ENCODE data around the gene FANK1. TPM values are rescaled to one million over a fixed set of nuclear protein-coding genes. Genes with fewer than 3 reads are reported as not detected.

Gene FANK1
- total and polyA plus RNA-seq, 4 donors: 1.3 to 6.1 (median 1.9) TPM

- Histone ChIP-seq H3K4me3 (ENCODE audit: low read length in 2 of 2) (no peak overlapping the region), H3K27me3 (ENCODE audit: control insufficient read depth in 1 of 2, insufficient read depth in 2 of 2, low read length in 1 of 2) (no peaks in the 10 kb centered on the region), H3K36me3 (ENCODE audit: control insufficient read depth in 1 of 2, insufficient read depth in 2 of 2, low read length in 1 of 2) (no peaks in the 10 kb centered on the region), H3K27ac (ENCODE audit: low read depth in 1 of 2, low read length in 2 of 2) (no peak overlapping the region), H3K9me3 (ENCODE audit: control insufficient read depth, low read length) (no peaks in the 10 kb centered on the region), H3K4me1 (ENCODE audit: control insufficient read depth in 1 of 2, insufficient read depth in 2 of 2, low read length in 2 of 2) (no peaks in the 10 kb centered on the region)
- ATAC-seq (ENCODE audit: low FRiP score): no peak
- no peak for DNase-seq
- intact Hi-C loops (cut with DNase I): no loop called here
- 71% methylated on average over 5 of the region's 5 CpGs for WGBS, 2 donors
These were observed 126.5 kb downstream of the FANK1 start for GRCh38 chr10:126022841-126023240.

- no peak for ATAC-seq (ENCODE audit: low FRiP score)
- intact Hi-C loops (cut with DNase I): no loop called here
These were observed 131.3 kb downstream of the FANK1 start for GRCh38 chr10:126027692-126028091.

GRCh38 chr10:126029999-126030398, 133.6 kb downstream of the FANK1 start:
- intact Hi-C loops (cut with DNase I): no loop called here

More at GRCh38 chr10:126027692-126028091, 131.3 kb downstream of the FANK1 start:
- H3K27me3 ChIP-seq (ENCODE audit: control insufficient read depth in 1 of 2, insufficient read depth in 2 of 2, low read length in 1 of 2): no peaks in the 10 kb centered on the region
- no peak for DNase-seq
- no peaks in the 10 kb centered on the region for H3K36me3 ChIP-seq (ENCODE audit: control insufficient read depth in 1 of 2, insufficient read depth in 2 of 2, low read length in 1 of 2)
- H3K9me3 ChIP-seq (ENCODE audit: control insufficient read depth, low read length): no peaks in the 10 kb centered on the region
- no peak overlapping the region for H3K4me3 ChIP-seq (ENCODE audit: low read length in 2 of 2)
- 97 to 100% methylated on average over 1 of the region's 1 CpG for WGBS, 2 donors
- H3K27ac ChIP-seq (ENCODE audit: low read depth in 1 of 2, low read length in 2 of 2): no peak overlapping the region
- no peaks in the 10 kb centered on the region for H3K4me1 ChIP-seq (ENCODE audit: control insufficient read depth in 1 of 2, insufficient read depth in 2 of 2, low read length in 2 of 2)

GRCh38 chr10:126034586-126034985, 138.2 kb downstream of the FANK1 start:
- H3K9me3 ChIP-seq (ENCODE audit: control insufficient read depth, low read length): no peaks in the 10 kb centered on the region
- no peak for ATAC-seq (ENCODE audit: low FRiP score)
- H3K27me3 ChIP-seq (ENCODE audit: control insufficient read depth in 1 of 2, insufficient read depth in 2 of 2, low read length in 1 of 2): no peaks in the 10 kb centered on the region
- no peak overlapping the region for H3K4me3 ChIP-seq (ENCODE audit: low read length in 2 of 2)
- H3K27ac ChIP-seq (ENCODE audit: low read depth in 1 of 2, low read length in 2 of 2): no peak overlapping the region
- H3K4me1 ChIP-seq (ENCODE audit: control insufficient read depth in 1 of 2, insufficient read depth in 2 of 2, low read length in 2 of 2): no peaks in the 10 kb centered on the region
- intact Hi-C loops (cut with DNase I): no loop called here
- 91 to 99% methylated on average over 2 of the region's 2 CpGs for WGBS, 2 donors
- H3K36me3 ChIP-seq (ENCODE audit: control insufficient read depth in 1 of 2, insufficient read depth in 2 of 2, low read length in 1 of 2): no peaks in the 10 kb centered on the region
- no peak for DNase-seq

More at GRCh38 chr10:126029999-126030398, 133.6 kb downstream of the FANK1 start:
- Histone ChIP-seq H3K36me3 (ENCODE audit: control insufficient read depth in 1 of 2, insufficient read depth in 2 of 2, low read length in 1 of 2) (no peaks in the 10 kb centered on the region), H3K4me3 (ENCODE audit: low read length in 2 of 2) (no peak overlapping the region), H3K4me1 (ENCODE audit: control insufficient read depth in 1 of 2, insufficient read depth in 2 of 2, low read length in 2 of 2) (no peaks in the 10 kb centered on the region), H3K27me3 (ENCODE audit: control insufficient read depth in 1 of 2, insufficient read depth in 2 of 2, low read length in 1 of 2) (no peaks in the 10 kb centered on the region), H3K27ac (ENCODE audit: low read depth in 1 of 2, low read length in 2 of 2) (no peak overlapping the region), H3K9me3 (ENCODE audit: control insufficient read depth, low read length) (no peaks in the 10 kb centered on the region)
- WGBS, 2 donors: 89 to 93% methylated on average over 3 of the region's 3 CpGs
- ATAC-seq (ENCODE audit: low FRiP score) (no peak), DNase-seq (no peak)

GRCh38 chr10:126036515-126036914, 140.2 kb downstream of the FANK1 start:
- H3K27ac ChIP-seq (ENCODE audit: low read depth in 1 of 2, low read length in 2 of 2): no peak overlapping the region
- no peak for DNase-seq
- no peak for ATAC-seq (ENCODE audit: low FRiP score)
- H3K9me3 ChIP-seq (ENCODE audit: control insufficient read depth, low read length): no peaks in the 10 kb centered on the region
- no peak overlapping the region for H3K4me3 ChIP-seq (ENCODE audit: low read length in 2 of 2)
- no peaks in the 10 kb centered on the region for H3K27me3 ChIP-seq (ENCODE audit: control insufficient read depth in 1 of 2, insufficient read depth in 2 of 2, low read length in 1 of 2)
- intact Hi-C loops (cut with DNase I): no loop called here
- 84 to 90% methylated on average over 5 of the region's 5 CpGs for WGBS, 2 donors
- H3K4me1 ChIP-seq (ENCODE audit: control insufficient read depth in 1 of 2, insufficient read depth in 2 of 2, low read length in 2 of 2): no peaks in the 10 kb centered on the region
- H3K36me3 ChIP-seq (ENCODE audit: control insufficient read depth in 1 of 2, insufficient read depth in 2 of 2, low read length in 1 of 2): no peaks in the 10 kb centered on the region

- DNase-seq (no peak), ATAC-seq (ENCODE audit: low FRiP score) (no peak)
- Histone ChIP-seq H3K4me1 (ENCODE audit: control insufficient read depth in 1 of 2, insufficient read depth in 2 of 2, low read length in 2 of 2) (no peaks in the 10 kb centered on the region), H3K9me3 (ENCODE audit: control insufficient read depth, low read length) (no peaks in the 10 kb centered on the region), H3K4me3 (ENCODE audit: low read length in 2 of 2) (no peak overlapping the region), H3K36me3 (ENCODE audit: control insufficient read depth in 1 of 2, insufficient read depth in 2 of 2, low read length in 1 of 2) (no peaks in the 10 kb centered on the region), H3K27me3 (ENCODE audit: control insufficient read depth in 1 of 2, insufficient read depth in 2 of 2, low read length in 1 of 2) (no peaks in the 10 kb centered on the region), H3K27ac (ENCODE audit: low read depth in 1 of 2, low read length in 2 of 2) (no peak overlapping the region)
- intact Hi-C loops (cut with DNase I): no loop called here
- WGBS, 2 donors: 88 to 91% methylated on average over 10 of the region's 10 CpGs
These were observed 141.6 kb downstream of the FANK1 start for GRCh38 chr10:126037946-126038345.

- intact Hi-C loops (cut with DNase I): loop anchor here in 1 of 2 donors (10.0 kb wide), 1 partner anchor 344 kb away; the partner anchor contains the start of gene ADAM12
- H3K4me3 ChIP-seq (ENCODE audit: low read length in 2 of 2): no peak overlapping the region
- WGBS, 2 donors: 95 to 97% methylated on average over 4 of the region's 4 CpGs
- H3K4me1 ChIP-seq (ENCODE audit: control insufficient read depth in 1 of 2, insufficient read depth in 2 of 2, low read length in 2 of 2): no peaks in the 10 kb centered on the region
- DNase-seq (no peak), ATAC-seq (ENCODE audit: low FRiP score) (no peak)
- no peaks in the 10 kb centered on the region for H3K27me3 ChIP-seq (ENCODE audit: control insufficient read depth in 1 of 2, insufficient read depth in 2 of 2, low read length in 1 of 2)
- H3K9me3 ChIP-seq (ENCODE audit: control insufficient read depth, low read length): no peaks in the 10 kb centered on the region
- H3K27ac ChIP-seq (ENCODE audit: low read depth in 1 of 2, low read length in 2 of 2): peak overlapping the region in 1 of 2 donors; percentile 72
- H3K36me3 ChIP-seq (ENCODE audit: control insufficient read depth in 1 of 2, insufficient read depth in 2 of 2, low read length in 1 of 2): no peaks in the 10 kb centered on the region
These were observed 144.8 kb downstream of the FANK1 start for GRCh38 chr10:126041117-126041516.

- ATAC-seq (ENCODE audit: low FRiP score) (peak; percentile 95), DNase-seq (peak; percentile 90 to 96)
- Histone ChIP-seq H3K4me3 (ENCODE audit: low read length in 2 of 2) (no peak overlapping the region), H3K4me1 (ENCODE audit: control insufficient read depth in 1 of 2, insufficient read depth in 2 of 2, low read length in 2 of 2) (no peaks in the 10 kb centered on the region), H3K27ac (ENCODE audit: low read depth in 1 of 2, low read length in 2 of 2) (peak overlapping the region in 1 of 2 donors; percentile 72), H3K27me3 (ENCODE audit: control insufficient read depth in 1 of 2, insufficient read depth in 2 of 2, low read length in 1 of 2) (no peaks in the 10 kb centered on the region), H3K36me3 (ENCODE audit: control insufficient read depth in 1 of 2, insufficient read depth in 2 of 2, low read length in 1 of 2) (no peaks in the 10 kb centered on the region), H3K9me3 (ENCODE audit: control insufficient read depth, low read length) (no peaks in the 10 kb centered on the region)
- intact Hi-C loops (cut with DNase I): loop anchor here in 1 of 2 donors (10.0 kb wide), 1 partner anchor 343 kb away; the partner anchor contains the start of gene ADAM12
- WGBS, 2 donors: 0 to 3% methylated on average over 12 of the region's 12 CpGs
These were observed 145.5 kb downstream of the FANK1 start for GRCh38 chr10:126041804-126042231.

GRCh38 chr10:126042354-126042753, 146.0 kb downstream of the FANK1 start:
- H3K36me3 ChIP-seq (ENCODE audit: control insufficient read depth in 1 of 2, insufficient read depth in 2 of 2, low read length in 1 of 2): no peaks in the 10 kb centered on the region
- ATAC-seq (ENCODE audit: low FRiP score) (no peak), DNase-seq (no peak)
- peak overlapping the region in 1 of 2 donors; percentile 48 for H3K27ac ChIP-seq (ENCODE audit: low read depth in 1 of 2, low read length in 2 of 2)
- H3K4me1 ChIP-seq (ENCODE audit: control insufficient read depth in 1 of 2, insufficient read depth in 2 of 2, low read length in 2 of 2): no peaks in the 10 kb centered on the region
- intact Hi-C loops (cut with DNase I): loop anchor here in 1 of 2 donors (10.0 kb wide), 1 partner anchor 342 kb away; the partner anchor contains the start of gene ADAM12
- 70 to 73% methylated on average over 4 of the region's 4 CpGs for WGBS, 2 donors
- H3K27me3 ChIP-seq (ENCODE audit: control insufficient read depth in 1 of 2, insufficient read depth in 2 of 2, low read length in 1 of 2): no peaks in the 10 kb centered on the region
- H3K4me3 ChIP-seq (ENCODE audit: low read length in 2 of 2): no peak overlapping the region
- no peaks in the 10 kb centered on the region for H3K9me3 ChIP-seq (ENCODE audit: control insufficient read depth, low read length)
